Measurements from ENCODE around the gene UGT1A6. TPM values are rescaled to one million over a fixed set of nuclear protein-coding genes. Genes with fewer than 3 reads are reported as not detected.

Gene UGT1A6
- total and polyA plus RNA-seq, 10 donors, result not detected

DNA sequence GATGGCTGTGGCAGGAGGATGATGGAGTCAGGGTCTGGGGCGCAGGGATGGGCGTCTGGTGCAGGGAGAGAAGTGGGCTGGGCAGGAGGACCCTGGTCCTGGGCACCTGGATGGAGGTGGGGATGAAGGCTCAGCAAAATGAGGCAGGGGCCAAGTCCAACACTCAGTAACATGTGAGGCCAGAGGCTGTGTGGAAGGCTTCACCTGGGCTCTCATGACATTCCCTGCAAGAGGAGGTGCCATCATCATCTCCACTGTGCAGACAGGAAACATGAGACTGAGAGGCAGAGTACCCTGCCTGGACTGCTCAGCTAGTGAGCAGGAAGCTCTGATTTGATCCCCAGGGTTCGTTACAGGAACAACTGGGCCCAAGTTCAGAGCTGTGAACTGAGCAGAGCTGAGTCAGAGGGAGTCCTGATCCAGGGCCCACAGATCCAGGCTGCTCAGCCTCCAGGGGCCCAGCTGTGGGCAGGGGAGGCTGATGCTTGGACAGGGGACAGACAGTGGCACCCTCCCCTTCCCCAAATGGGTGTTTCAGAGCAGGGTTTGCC is 124.7 kb downstream of the UGT1A6 start:
- 63 to 80% (median 74%) methylated on average over 3 of the region's 3 CpGs for WGBS, 5 donors
- intact Hi-C loops (cut with DNase I; ENCODE audit: low total_unique reads), result no loop called here
- DNase-seq, result peak; percentile 49
- no peak overlapping the region for H3K27ac ChIP-seq
- H3K4me3 ChIP-seq, result no peak overlapping the region
- no peaks in the 10 kb centered on the region for H3K36me3 ChIP-seq
- TF ChIP-seq, protein P1, sequence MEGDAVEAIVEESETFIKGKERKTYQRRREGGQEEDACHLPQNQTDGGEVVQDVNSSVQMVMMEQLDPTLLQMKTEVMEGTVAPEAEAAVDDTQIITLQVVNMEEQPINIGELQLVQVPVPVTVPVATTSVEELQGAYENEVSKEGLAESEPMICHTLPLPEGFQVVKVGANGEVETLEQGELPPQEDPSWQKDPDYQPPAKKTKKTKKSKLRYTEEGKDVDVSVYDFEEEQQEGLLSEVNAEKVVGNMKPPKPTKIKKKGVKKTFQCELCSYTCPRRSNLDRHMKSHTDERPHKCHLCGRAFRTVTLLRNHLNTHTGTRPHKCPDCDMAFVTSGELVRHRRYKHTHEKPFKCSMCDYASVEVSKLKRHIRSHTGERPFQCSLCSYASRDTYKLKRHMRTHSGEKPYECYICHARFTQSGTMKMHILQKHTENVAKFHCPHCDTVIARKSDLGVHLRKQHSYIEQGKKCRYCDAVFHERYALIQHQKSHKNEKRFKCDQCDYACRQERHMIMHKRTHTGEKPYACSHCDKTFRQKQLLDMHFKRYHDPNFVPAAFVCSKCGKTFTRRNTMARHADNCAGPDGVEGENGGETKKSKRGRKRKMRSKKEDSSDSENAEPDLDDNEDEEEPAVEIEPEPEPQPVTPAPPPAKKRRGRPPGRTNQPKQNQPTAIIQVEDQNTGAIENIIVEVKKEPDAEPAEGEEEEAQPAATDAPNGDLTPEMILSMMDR (IDR thresholded peaks at IDR 0.05 in 8 of 11, conservative IDR thresholded peaks at IDR 0.05 in 3 of 11), result no peak
- no peak for TF ChIP-seq POLR2A (IDR thresholded peaks at IDR 0.05)
- TF ChIP-seq POLR2AphosphoS5 (IDR thresholded peaks at IDR 0.05), result no peak
- no peaks in the 10 kb centered on the region for H3K4me1 ChIP-seq
- peaks cover 0 to 13% (median 0%) of the 10 kb centered on the region in 7 donors for H3K27me3 ChIP-seq (replicated peaks in 1 of 7)
- H3K9me3 ChIP-seq, result peaks cover 0 to 4% (median 0%) of the 10 kb centered on the region in 8 donors

DNA sequence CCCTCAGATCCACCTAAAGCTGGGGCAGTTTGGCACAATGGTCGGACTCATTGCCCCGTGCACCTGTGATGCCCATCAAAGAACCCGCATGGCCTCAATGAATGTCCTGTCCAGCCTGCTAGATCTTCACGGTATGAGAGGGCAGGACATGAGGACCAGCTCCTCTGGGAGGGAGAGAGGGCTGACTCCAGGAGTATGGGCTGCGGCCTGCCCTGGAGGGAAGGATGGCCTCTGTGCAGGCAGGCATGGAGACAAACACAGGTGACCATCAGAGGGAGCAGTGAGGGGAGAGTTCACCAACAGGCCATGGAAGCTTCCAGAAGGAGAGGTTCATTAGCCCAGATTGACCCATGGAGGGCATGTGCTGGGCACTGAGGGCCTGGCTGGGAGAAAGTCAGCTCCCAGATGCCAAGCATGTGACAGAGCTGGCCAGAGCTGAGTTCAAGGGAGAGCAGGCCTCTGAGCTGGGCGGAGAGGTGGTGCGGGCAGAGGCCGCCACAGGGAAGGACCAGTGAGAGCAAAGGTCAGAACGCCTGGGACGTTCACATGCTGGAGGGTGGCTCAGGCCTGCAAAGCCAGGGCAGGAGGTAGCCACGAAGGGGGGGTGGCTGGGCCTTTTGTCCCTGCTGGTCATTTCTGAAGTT is 125.4 kb downstream of the UGT1A6 start:
- WGBS, 5 donors, result 86 to 93% (median 91%) methylated on average over 7 to 11 of the region's 11 CpGs
- H3K27ac ChIP-seq, result no peak overlapping the region

DNA sequence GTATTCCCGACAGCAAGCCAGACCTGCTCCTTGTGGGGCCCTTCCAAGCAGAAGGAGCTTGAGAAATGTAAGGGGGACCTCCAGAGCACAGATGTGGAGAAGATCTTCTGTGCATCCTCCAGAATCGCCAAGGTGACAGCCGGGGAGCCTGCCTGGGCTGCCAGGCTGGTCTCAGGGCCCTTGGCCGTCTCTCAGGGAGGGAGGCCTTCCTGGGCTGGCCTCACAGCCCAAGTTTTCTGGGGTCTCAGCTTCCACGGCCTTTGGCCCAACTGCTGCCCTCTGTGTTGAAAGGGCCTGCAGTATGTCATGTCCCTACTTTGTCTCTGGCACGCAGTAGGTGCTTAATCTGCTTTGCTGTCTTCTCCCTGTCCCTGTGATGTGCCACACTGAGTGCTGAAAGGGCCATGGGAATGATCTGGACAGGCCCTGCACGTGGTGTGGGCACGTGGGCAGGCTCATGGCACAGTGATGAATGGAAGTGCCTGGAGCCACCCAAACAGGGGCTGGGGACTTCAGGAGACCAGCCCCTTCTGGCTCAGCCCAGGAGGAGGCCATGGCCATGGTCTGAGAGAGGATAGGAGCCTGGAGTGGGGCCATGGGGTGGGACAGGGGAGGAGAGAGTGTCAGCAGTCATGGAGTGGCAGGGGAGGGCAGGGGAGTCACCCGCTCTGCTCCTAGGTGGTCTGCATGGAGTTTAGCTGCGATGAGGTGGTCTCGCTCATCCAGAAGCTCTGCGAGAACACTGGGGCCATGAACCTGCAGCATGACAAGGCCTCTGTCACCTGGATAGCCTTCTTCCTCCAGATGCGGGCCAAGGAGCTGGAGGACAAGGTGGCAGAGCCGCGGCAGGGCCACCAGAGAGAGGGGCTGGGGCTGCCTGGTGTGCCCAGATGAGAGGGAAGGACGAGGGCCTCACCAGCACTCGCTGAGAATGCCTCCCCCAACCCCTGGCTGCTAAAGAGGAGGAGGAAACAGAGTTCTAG is 126.2 kb downstream of the UGT1A6 start:
- H3K4me1 ChIP-seq, result no peaks in the 10 kb centered on the region
- no peak overlapping the region for H3K27ac ChIP-seq
- H3K36me3 ChIP-seq, result no peaks in the 10 kb centered on the region
- peaks cover 0 to 4% (median 0%) of the 10 kb centered on the region in 8 donors for H3K9me3 ChIP-seq
- WGBS, 5 donors, result 62 to 80% (median 74%) methylated on average over 10 to 17 of the region's 17 CpGs
- TF ChIP-seq POLR2AphosphoS5 (IDR thresholded peaks at IDR 0.05) (no peak), POLR2A (IDR thresholded peaks at IDR 0.05) (no peak)
- TF ChIP-seq, protein P1 (IDR thresholded peaks at IDR 0.05 in 8 of 11, conservative IDR thresholded peaks at IDR 0.05 in 3 of 11), result no peak
- intact Hi-C loops (cut with DNase I; ENCODE audit: low total_unique reads), result no loop called here
- peaks cover 0 to 13% (median 0%) of the 10 kb centered on the region in 7 donors for H3K27me3 ChIP-seq (replicated peaks in 1 of 7)
- H3K4me3 ChIP-seq, result no peak overlapping the region
- peak; percentile 60 for DNase-seq

More for the DNA sequence above, 125.4 kb downstream of the UGT1A6 start:
- H3K27me3 ChIP-seq (replicated peaks in 1 of 7), result peaks cover 0 to 13% (median 0%) of the 10 kb centered on the region in 7 donors
- no peaks in the 10 kb centered on the region for H3K36me3 ChIP-seq
- intact Hi-C loops (cut with DNase I; ENCODE audit: low total_unique reads), result no loop called here
- H3K4me3 ChIP-seq, result no peak overlapping the region
- H3K9me3 ChIP-seq, result peaks cover 0 to 4% (median 0%) of the 10 kb centered on the region in 8 donors
- peak; percentile 59 for DNase-seq
- H3K4me1 ChIP-seq, result no peaks in the 10 kb centered on the region
- TF ChIP-seq POLR2AphosphoS5 (IDR thresholded peaks at IDR 0.05) (no peak), POLR2A (IDR thresholded peaks at IDR 0.05) (no peak)
- TF ChIP-seq, protein P1 (IDR thresholded peaks at IDR 0.05 in 8 of 11, conservative IDR thresholded peaks at IDR 0.05 in 3 of 11), result no peak

Measured in spleen (tissue), 11 donors.